SK-N-SH (cell line): ENCODE measurements around the gene CTCFL.

ENCODE experiments used
- CHD2 ChIP-seq: fragments of 150-350 bp; IDR thresholded peaks from 2 replicates; pipeline ENCODE4 v1.6.1; 2018; ENCODE audit warnings: low read length; ENCODE audit not compliant: partially characterized antibody
- CTCF ChIP-seq: fragments of 200-600 bp; sonication (generic); IDR thresholded peaks from 2 replicates; pipeline ENCODE4 v1.6.1; 2017; ENCODE audit warnings: antibody characterized with exemption, mild to moderate bottlenecking, moderate library complexity
- EZH2phosphoT487 ChIP-seq: fragments of 200-600 bp; sonication (generic); IDR thresholded peaks from 2 replicates; pipeline ENCODE4 v1.6.1; 2017; ENCODE audit warnings: low read depth, mixed run types, mild to moderate bottlenecking, antibody characterized with exemption, moderate library complexity, borderline replicate concordance
- FOSL2 ChIP-seq: IDR thresholded peaks from 2 replicates; pipeline ENCODE4 v1.4.0; 2012; ENCODE audit warnings: low read depth, mild to moderate bottlenecking, moderate library complexity, borderline replicate concordance
- IRF3 ChIP-seq: fragments of 150-350 bp; IDR thresholded peaks from 2 replicates; pipeline ENCODE4 v1.6.1; 2016; ENCODE audit warnings: mild to moderate bottlenecking, low read depth, low read length
- POLR2AphosphoS5 ChIP-seq: IDR thresholded peaks from 2 replicates; pipeline ENCODE4 v1.6.1; 2012; ENCODE audit warnings: low read depth, low read length
- RCOR1 ChIP-seq: fragments of 150-350 bp; IDR thresholded peaks from 2 replicates; pipeline ENCODE4 v1.6.1; 2017; ENCODE audit warnings: antibody characterized with exemption, low read length
- REST ChIP-seq: IDR thresholded peaks from 2 replicates; pipeline ENCODE4 v1.6.1; 2012; ENCODE audit warnings: mild to moderate bottlenecking, low read depth, low read length, moderate library complexity
- TAF1 ChIP-seq: IDR thresholded peaks from 2 replicates; pipeline ENCODE4 v1.6.1; 2012; ENCODE audit warnings: low read depth, mild to moderate bottlenecking, low read length, moderate library complexity, borderline replicate concordance
- TCF12 ChIP-seq: IDR thresholded peaks from 2 replicates; pipeline ENCODE4 v1.4.0; 2012
- YY1 ChIP-seq: IDR thresholded peaks from 2 replicates; pipeline ENCODE4 v1.4.0; 2012; ENCODE audit warnings: low read depth, mild to moderate bottlenecking
- ZBTB33 ChIP-seq: IDR thresholded peaks from 2 replicates; pipeline ENCODE4 v1.4.0; 2012; ENCODE audit warnings: low read depth, borderline replicate concordance

- TF ChIP-seq RCOR1 (no peak), IRF3 (no peak), CHD2 (no peak), CTCF (no peak), EZH2phosphoT487 (no peak), TCF12 (no peak), POLR2AphosphoS5 (no peak), YY1 (no peak), FOSL2 (no peak), TAF1 (no peak), ZBTB33 (no peak), REST (no peak)
Measured at GRCh38 chr20:57493091-57493615, 31.8 kb downstream of the CTCFL start.
